HG02642 (cell line): ENCODE measurements around the gene M1AP.

ENCODE experiments used
- ATAC-seq: cut with Tn5 transposase; IDR thresholded peaks from one replicate; pipeline ENCODE4 v1.9.1; 2021; ENCODE audit warnings: mild to moderate bottlenecking; ENCODE audit not compliant: unreplicated experiment, poor library complexity

The M1AP gene

GRCh38 chr2:74599676-74600075 is 48.5 kb downstream of the M1AP start:
- no peak for ATAC-seq

DNA sequence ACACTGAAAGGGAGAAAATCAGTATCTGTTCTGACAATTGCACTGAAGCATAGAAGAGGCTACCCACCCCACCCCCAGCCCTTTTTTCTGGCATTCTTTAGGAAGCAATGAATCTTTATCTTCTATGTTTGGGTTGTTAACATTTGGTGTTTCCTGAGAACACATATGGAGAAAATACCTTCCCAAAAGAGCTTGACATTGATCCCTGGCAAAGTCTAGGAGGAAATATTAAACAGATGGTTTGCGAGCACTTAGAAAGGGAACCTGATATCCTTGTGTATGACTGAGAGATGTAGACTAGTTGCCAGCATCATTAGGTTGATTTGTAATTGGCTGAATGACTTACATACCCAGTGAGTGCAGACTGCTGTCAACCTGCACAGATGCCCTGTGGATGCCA is 50.7 kb downstream of the M1AP start:
- ATAC-seq = no peak

GRCh38 chr2:74596584-74596983 is 51.5 kb downstream of the M1AP start:
- ATAC-seq = no peak

DNA sequence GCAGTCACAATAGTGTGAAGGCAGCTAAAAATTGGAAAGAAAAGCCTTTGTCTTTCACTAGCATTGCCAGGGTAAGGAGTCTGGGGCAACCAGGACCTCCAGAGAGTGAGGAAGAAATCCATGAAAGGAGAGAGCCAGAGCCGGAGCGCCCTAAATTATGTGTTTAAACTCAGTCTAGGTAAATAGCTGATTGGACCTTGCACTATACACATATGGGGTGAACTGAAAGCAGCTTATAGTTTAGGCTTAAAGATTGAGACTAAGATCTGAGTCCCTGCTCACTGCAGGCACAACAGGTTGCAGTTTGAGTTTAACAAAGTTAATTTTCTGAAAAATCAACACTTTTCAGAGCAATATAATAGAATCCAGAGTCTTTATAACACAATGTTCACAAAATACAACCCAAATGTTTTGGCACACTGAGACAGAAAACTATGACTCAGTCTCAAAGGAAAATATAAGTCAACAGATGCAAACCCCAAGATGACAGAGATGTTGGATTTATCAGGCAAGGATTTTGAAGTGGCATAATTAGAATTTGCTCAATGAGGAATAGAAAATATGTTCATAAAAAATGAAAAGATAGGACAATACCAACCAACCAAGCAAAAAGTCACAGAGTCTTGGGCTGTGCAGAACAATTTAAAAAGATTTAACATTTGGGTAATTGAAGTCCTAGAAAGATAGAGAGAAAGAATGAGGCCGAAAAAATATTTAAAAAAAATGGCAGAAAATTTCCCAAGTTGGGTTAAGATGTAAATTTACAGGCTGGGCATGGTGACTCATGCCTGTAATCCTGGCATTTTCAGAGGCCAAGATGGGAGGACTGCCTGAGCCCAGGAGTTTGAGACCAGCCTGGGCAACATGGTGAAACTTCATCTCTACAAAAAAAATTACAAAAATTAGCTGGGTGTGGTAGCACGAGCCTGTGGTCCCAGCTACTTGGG is 54.0 kb downstream of the M1AP start:
- no peak for ATAC-seq

GRCh38 chr2:74588664-74589063 is 59.5 kb downstream of the M1AP start:
- no peak for ATAC-seq

- ATAC-seq = peak; percentile 66
Measured at GRCh38 chr2:74587664-74588277, 60.4 kb downstream of the M1AP start.

DNA sequence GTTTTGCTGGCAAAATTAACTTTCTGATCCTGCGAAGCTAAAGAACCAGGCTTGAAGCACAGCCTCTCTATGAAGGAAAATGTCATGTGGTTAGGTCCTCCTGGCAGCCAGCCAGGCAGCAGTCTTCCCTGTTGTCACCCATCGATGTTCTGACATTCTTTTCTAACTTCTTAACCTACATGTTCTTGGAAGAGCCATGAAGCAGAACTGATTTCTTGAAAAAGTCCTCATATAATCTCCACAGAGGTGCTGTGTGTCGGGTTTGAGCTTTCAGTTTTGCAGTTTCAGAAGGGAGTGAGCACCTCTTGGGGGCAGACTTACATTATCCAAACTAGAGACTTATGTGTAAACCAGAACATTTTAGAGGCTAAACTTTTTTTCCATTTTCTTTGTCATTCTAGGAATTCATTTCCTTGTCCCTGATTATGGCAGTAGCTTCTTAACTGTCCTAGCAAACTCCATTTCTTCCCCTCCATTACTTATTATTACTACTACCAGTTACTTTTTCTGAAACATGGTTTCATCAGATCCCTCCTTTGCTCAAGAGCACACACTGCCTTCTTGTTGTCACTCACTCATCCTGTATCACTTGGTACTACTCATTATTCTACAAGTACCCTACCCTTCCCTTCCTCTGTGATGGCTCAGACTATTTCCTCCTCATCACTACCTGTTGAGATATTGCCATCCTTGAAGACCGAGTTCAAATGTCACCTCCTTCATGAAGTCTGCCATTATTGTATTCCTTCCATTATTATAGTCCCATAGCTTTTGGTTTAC is 62.5 kb downstream of the M1AP start:
- ATAC-seq = peak; percentile 43

DNA sequence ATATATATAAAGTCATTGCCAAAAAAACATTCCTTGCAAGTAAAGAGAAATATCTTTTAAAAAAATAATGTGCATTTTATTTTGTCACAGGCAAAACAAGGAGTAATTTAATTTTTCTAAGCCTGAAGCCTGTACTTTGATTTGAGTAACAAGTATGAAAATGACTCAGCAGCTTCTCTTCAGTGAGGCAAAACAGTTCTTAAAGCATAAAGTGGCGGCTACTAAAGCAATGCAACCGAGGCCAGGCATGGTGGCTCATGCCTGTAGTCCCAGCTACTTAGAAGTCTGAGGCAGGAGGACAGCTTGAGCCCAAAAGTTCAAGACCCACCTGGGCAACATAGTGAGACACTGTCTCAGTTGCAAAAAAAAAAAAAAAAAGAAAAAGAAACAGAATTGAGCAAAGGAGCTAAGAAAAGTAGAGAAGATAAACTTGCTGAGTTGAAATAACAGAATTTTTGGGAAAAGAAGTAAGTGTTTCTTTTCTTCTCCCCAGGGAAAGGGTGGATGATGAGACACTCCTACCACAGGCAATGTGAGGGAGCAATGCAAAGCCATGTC is 64.0 kb downstream of the M1AP start:
- no peak for ATAC-seq

DNA sequence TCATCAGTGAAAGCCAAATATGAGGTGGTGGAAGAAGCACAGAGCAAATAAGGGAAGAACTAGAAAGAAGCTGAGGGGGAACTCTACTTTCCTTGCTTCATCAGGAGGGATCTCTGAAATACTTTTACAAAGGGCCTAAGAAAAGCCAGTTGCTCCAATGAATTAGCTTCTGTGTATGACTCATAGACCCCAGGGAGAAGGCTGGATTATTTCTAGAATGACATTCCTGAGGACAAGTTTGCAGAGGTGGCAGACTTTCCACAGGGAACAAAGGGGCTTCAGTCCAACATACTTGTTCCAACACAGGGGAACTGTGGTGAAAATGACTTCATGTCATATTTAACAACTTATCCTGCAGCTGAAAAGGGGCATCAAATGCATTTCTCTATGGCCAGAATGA is 64.6 kb downstream of the M1AP start:
- no peak for ATAC-seq

- no peak for ATAC-seq
Measured at GRCh38 chr2:74582184-74582583, 65.9 kb downstream of the M1AP start.

GRCh38 chr2:74581463-74581862 is 66.7 kb downstream of the M1AP start:
- no peak for ATAC-seq

DNA sequence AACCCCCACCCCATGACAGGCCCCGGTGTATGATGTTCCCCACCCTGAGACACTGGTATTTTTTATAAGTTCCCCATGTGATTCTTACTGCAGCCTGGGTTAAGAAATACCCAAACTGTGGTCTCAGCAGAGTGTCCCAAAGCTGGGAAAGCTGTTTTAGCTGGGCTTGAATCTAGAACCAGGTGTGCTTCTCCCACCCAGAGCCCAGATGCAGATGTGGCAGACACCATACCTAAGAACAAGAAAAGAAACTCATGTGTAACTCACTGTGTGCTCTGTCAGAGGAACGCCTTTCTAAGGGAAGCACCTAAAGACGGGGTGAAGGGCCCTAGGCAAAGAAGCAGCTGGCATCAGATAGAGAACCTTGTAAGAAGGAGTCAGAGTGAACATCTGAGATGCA is 69.7 kb downstream of the M1AP start:
- ATAC-seq = peak; percentile 53

DNA sequence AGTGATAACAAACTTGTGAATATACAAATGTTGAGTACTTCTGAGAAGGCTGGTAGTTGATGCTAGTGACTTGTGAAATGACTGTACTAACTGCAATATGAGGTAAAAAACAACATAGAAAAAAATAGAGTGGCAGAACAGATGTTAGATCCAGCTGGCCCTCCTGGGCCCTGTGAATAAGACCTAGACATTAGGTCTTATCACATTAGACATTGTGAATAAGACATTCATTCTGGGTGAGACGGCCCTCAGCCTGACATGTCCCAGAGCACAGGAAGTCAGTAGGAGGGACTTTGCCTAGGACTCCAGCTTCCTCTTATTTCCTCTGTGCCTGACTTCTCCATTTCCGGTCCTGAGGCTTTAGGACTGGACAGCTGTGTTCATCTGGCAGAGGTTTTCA is 70.7 kb downstream of the M1AP start:
- peak; percentile 24 for ATAC-seq

GRCh38 chr2:74576863-74577229 is 71.3 kb downstream of the M1AP start:
- no peak for ATAC-seq

DNA sequence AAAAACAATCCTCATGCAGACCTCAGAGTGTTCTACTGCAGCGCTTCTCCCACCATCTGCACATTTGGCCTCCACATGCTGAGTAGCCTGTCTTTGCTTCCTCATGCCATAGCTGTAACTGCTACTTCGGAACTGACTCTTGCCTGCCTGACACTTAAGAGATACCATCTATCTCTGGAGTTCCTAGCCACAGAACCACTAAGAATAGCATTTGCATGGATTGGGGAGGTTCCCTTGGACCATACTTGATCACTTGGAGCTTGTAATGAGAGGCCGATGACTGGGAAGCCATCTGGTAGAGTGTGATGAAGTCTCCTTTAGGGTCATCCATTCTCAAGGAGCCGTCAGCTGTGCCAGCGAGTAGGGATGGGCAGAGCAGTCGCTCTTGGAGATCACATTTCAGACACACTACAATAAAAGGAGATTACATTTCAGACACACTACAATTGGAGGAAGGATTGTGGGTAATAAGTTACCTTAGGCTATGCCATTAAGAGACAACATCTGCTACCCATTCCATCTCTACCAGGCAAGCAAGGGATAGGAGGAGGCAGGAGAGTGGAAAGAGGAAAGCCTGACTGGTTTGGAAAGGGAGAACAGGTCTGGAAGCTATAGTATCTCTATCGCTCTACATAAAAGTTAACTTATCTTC is 71.8 kb downstream of the M1AP start:
- no peak for ATAC-seq

DNA sequence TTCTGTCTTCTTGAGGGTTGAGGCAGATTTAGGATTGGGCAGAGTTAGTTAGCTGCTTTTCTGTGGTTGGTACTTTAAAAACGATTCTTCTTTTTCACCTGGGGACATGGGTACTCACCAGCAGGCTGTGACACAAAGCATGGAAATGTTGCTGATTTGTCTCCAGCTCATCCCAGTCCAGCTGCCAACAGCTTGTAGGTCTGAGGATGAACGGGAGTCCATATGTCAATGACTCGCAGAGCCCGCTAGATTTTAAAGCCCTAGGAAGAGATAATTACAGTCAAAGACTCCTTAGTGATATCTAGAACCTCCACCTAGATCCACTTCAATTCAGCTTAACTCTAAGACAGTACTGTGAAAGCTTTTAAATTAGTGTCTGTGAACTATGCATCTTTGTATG is 72.8 kb downstream of the M1AP start:
- ATAC-seq = no peak

GRCh38 chr2:74573747-74574562 is 74.2 kb downstream of the M1AP start:
- peak; percentile 47 for ATAC-seq

GRCh38 chr2:74572178-74572925 is 75.8 kb downstream of the M1AP start:
- no peak for ATAC-seq

DNA sequence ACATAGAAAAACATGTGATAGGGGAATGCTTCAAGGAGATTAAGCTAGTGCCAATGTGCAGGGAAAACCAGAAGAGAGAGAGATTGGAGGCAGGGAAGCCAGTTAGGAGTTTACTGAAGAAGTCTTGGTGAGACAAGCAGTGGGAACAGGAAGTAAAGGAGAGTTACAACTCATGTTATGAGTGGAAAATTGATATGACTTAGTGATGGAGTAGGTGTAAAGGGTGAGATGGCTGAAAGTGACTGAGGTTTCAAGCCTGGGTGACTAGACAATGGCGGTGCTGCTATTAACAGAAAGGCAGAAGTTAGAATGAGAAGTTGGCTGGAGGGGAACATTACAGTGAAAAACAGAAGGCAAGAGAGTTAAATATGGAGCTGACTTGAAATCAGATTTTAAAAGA is 77.1 kb downstream of the M1AP start:
- ATAC-seq = peak; percentile 71
